ENCODE data around the gene CHRND.

GRCh38 chr2:232505856-232506255 is 20.1 kb upstream of the CHRND start:
- TF ChIP-seq, protein P1, sequence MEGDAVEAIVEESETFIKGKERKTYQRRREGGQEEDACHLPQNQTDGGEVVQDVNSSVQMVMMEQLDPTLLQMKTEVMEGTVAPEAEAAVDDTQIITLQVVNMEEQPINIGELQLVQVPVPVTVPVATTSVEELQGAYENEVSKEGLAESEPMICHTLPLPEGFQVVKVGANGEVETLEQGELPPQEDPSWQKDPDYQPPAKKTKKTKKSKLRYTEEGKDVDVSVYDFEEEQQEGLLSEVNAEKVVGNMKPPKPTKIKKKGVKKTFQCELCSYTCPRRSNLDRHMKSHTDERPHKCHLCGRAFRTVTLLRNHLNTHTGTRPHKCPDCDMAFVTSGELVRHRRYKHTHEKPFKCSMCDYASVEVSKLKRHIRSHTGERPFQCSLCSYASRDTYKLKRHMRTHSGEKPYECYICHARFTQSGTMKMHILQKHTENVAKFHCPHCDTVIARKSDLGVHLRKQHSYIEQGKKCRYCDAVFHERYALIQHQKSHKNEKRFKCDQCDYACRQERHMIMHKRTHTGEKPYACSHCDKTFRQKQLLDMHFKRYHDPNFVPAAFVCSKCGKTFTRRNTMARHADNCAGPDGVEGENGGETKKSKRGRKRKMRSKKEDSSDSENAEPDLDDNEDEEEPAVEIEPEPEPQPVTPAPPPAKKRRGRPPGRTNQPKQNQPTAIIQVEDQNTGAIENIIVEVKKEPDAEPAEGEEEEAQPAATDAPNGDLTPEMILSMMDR (IDR thresholded peaks at IDR 0.05): no peak
- TF ChIP-seq POLR2A (IDR thresholded peaks at IDR 0.05): no peak
